Measurements from ENCODE around the gene CRYBB2. TPM values are rescaled to one million over a fixed set of nuclear protein-coding genes. Genes with fewer than 3 reads are reported as not detected.

CRYBB2 gene
- total RNA-seq, 1 donor from 2014 or later = not detected

DNA sequence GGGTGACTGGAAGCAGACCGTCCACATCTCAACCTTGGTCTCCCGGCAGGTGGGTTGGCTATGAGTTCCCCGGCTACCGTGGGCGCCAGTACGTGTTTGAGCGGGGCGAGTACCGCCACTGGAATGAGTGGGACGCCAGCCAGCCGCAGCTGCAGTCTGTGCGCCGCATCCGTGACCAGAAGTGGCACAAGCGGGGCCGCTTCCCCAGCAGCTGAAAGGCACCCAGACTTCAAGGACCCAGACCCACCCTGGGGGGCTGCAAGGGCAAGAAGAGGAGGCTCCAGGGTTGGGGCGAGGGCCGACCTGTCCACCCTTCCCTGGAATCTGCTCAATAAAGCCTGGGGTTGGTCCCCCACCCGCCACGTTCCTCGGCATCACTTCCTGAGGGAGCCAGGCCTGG is 12.4 kb upstream of the CRYBB2 start:
- no peaks in the 10 kb centered on the region for H3K9me3 Mint-ChIP-seq
- no peak overlapping the region for H3K27ac Mint-ChIP-seq
- H3K27me3 Mint-ChIP-seq = no peaks in the 10 kb centered on the region
- TF ChIP-seq, protein P1, sequence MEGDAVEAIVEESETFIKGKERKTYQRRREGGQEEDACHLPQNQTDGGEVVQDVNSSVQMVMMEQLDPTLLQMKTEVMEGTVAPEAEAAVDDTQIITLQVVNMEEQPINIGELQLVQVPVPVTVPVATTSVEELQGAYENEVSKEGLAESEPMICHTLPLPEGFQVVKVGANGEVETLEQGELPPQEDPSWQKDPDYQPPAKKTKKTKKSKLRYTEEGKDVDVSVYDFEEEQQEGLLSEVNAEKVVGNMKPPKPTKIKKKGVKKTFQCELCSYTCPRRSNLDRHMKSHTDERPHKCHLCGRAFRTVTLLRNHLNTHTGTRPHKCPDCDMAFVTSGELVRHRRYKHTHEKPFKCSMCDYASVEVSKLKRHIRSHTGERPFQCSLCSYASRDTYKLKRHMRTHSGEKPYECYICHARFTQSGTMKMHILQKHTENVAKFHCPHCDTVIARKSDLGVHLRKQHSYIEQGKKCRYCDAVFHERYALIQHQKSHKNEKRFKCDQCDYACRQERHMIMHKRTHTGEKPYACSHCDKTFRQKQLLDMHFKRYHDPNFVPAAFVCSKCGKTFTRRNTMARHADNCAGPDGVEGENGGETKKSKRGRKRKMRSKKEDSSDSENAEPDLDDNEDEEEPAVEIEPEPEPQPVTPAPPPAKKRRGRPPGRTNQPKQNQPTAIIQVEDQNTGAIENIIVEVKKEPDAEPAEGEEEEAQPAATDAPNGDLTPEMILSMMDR (conservative IDR thresholded peaks at IDR 0.05) = no peak
- H3K4me3 Mint-ChIP-seq = no peak overlapping the region
- no peak for DNase-seq (ENCODE audit: extremely low spot score, unreplicated experiment)
- H3K36me3 Mint-ChIP-seq = no peaks in the 10 kb centered on the region
- H3K4me1 Mint-ChIP-seq (ENCODE audit: unreplicated experiment) = no peaks in the 10 kb centered on the region

- Mint-ChIP-seq H3K27me3 (no peaks in the 10 kb centered on the region), H3K4me3 (no peak overlapping the region), H3K36me3 (no peaks in the 10 kb centered on the region), H3K27ac (no peak overlapping the region), H3K9me3 (no peaks in the 10 kb centered on the region), H3K4me1 (ENCODE audit: unreplicated experiment) (no peaks in the 10 kb centered on the region)
- no peak for DNase-seq (ENCODE audit: extremely low spot score, unreplicated experiment)
- TF ChIP-seq, protein P1 (conservative IDR thresholded peaks at IDR 0.05) = no peak
Measured at GRCh38 chr22:25207553-25208157, 11.8 kb upstream of the CRYBB2 start.

- H3K9me3 Mint-ChIP-seq = no peaks in the 10 kb centered on the region
- H3K27ac Mint-ChIP-seq = no peak overlapping the region
- no peaks in the 10 kb centered on the region for H3K4me1 Mint-ChIP-seq (ENCODE audit: unreplicated experiment)
- H3K27me3 Mint-ChIP-seq = no peaks in the 10 kb centered on the region
- H3K36me3 Mint-ChIP-seq = no peaks in the 10 kb centered on the region
- no peak for DNase-seq (ENCODE audit: extremely low spot score, unreplicated experiment)
- TF ChIP-seq, protein P1 (conservative IDR thresholded peaks at IDR 0.05) = no peak
- H3K4me3 Mint-ChIP-seq = no peak overlapping the region
Measured at GRCh38 chr22:25208328-25208727, 11.1 kb upstream of the CRYBB2 start.

- Mint-ChIP-seq H3K27ac (no peak overlapping the region), H3K4me3 (no peak overlapping the region), H3K36me3 (no peaks in the 10 kb centered on the region), H3K4me1 (ENCODE audit: unreplicated experiment) (no peaks in the 10 kb centered on the region), H3K27me3 (no peaks in the 10 kb centered on the region), H3K9me3 (no peaks in the 10 kb centered on the region)
- DNase-seq (ENCODE audit: extremely low spot score, unreplicated experiment) = no peak
- TF ChIP-seq, protein P1 (conservative IDR thresholded peaks at IDR 0.05) = no peak
Measured at GRCh38 chr22:25208743-25209505, 10.5 kb upstream of the CRYBB2 start.

DNA sequence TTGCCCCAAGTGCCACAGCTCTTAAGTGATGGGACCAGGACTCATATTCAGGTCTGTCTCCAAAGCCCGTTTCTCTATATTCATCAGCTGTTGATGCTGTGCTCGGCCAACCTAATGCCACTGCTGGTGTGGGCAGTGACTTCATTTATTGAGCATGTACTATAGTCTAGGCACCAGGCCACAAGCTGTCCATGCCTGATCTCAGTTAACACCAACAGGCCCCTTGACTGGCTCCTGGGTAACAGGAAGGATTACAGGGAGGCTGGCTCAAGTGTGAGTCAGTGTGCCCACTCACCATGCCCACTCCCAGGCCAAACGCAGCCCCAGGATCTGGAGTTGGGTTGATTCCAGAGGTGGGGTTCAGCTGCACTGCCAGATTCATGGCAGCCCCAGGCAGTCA is 8.6 kb upstream of the CRYBB2 start:
- Mint-ChIP-seq H3K36me3 (no peaks in the 10 kb centered on the region), H3K9me3 (no peaks in the 10 kb centered on the region), H3K27ac (no peak overlapping the region), H3K27me3 (no peaks in the 10 kb centered on the region), H3K4me1 (ENCODE audit: unreplicated experiment) (no peaks in the 10 kb centered on the region), H3K4me3 (no peak overlapping the region)
- TF ChIP-seq, protein P1 (conservative IDR thresholded peaks at IDR 0.05) = no peak
- DNase-seq (ENCODE audit: extremely low spot score, unreplicated experiment) = no peak

All from type B pancreatic cell (in vitro differentiated cells).